GM18868 (cell line): ENCODE results near the gene ZNF624.

Source experiments
- ATAC-seq: cut with Tn5 transposase; IDR thresholded peaks from one replicate; pipeline ENCODE4 v1.9.1; 2021; ENCODE audit warnings: mild to moderate bottlenecking, moderate library complexity; ENCODE audit not compliant: unreplicated experiment

ZNF624 gene

DNA sequence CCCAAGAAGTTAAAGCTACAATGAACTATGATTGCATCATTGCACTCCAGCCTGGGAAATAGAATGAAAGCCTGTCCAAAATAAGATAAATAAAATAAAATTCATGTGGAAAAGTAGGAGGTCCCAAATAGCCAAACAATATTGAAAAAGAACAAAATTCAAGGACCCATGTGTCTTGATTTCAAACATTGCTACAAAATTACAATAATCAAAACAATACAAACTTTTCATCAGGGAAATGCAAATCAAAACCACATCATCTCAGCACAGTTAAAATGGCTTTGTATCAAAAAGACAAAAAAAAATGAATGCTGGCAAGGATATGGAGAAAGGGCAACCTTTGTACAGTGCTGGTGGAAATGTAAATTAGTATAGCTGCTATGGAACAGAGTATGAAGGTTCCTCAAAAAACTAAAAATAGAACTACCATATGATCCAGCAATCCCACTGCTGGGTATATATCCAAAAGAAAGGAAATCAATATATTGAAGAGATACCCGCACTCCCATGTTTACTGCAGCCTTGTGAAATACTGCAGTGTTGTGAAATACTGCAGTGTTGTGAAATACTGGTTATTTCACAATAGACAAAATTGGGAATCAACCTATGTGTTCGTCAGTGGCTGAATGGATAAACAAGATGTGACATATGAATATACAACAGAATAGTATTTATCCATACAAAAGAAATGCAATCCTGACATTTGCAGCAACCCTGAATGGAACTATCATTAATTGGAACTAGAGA, 60.1 kb downstream of the ZNF624 start:
- ATAC-seq: no peak

GRCh38 chr17:16589097-16589969, 64.3 kb downstream of the ZNF624 start:
- ATAC-seq: peak; percentile 80

- ATAC-seq: no peak
Measured at GRCh38 chr17:16585796-16586195, 67.9 kb downstream of the ZNF624 start.

DNA sequence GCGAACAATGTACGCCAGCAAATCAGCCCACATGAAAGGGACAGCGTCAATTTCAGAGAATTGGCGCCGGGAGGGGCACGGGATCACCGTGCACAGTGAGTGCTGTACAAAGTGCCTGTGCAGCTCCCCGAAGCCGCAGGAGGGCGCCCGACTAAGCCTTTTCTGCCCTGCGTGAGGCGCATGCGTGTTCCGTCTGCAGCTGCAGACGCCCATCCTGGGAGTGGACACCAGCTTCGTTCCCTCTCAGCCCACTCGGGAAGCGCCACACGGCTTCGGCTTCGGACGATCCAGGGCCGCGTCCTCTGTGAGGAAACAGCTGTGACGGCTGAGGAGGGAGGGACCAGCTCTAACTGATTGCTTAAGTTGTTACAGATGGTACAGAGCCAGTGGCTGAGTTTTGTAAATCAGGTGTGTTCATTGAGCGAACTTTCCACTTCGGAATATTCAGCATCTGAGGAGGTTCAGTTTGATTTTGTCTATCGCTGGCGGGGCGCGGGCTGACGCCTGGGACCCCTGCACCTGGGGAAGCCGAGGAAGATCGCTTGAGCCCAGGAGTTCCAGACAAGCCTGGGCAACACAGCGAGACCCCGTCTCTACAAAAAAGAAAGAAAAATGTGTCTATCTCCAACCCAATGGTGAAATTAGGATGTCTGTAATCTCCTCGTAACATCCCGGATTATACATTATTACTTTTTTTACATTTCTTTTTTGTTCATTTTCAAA, 69.2 kb downstream of the ZNF624 start:
- ATAC-seq: peak; percentile 45

- no peak for ATAC-seq
Measured at GRCh38 chr17:16583781-16584180, 69.9 kb downstream of the ZNF624 start.

GRCh38 chr17:16573466-16573865, 80.2 kb downstream of the ZNF624 start:
- ATAC-seq: no peak
